ENCODE data around the gene SREBF2.

Gene SREBF2

GRCh38 chr22:41922940-41923594, 90.2 kb downstream of the SREBF2 start:
- no peak overlapping the region for H3K4me3 ChIP-seq (ENCODE audit: low read depth, low read length)
- TF ChIP-seq MYC (IDR thresholded peaks at IDR 0.05; ENCODE audit: low read depth, low read length) = no peak
- TF ChIP-seq CTCF (IDR thresholded peaks at IDR 0.05; ENCODE audit: low read depth, low read length) = no peak
- TF ChIP-seq, protein P1, sequence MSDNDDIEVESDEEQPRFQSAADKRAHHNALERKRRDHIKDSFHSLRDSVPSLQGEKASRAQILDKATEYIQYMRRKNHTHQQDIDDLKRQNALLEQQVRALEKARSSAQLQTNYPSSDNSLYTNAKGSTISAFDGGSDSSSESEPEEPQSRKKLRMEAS (IDR thresholded peaks at IDR 0.05; ENCODE audit: low read depth, low read length) = no peak
- TF ChIP-seq POLR2A (IDR thresholded peaks at IDR 0.05; ENCODE audit: extremely low read depth, insufficient read length) = no peak
- DNase-seq (ENCODE audit: low read depth) = no peak

- no peak for DNase-seq (ENCODE audit: low read depth)
- no peak for TF ChIP-seq POLR2A (IDR thresholded peaks at IDR 0.05; ENCODE audit: extremely low read depth, insufficient read length)
- TF ChIP-seq MYC (IDR thresholded peaks at IDR 0.05; ENCODE audit: low read depth, low read length) = no peak
- TF ChIP-seq CTCF (IDR thresholded peaks at IDR 0.05; ENCODE audit: low read depth, low read length) = no peak
- TF ChIP-seq, protein P1 (IDR thresholded peaks at IDR 0.05; ENCODE audit: low read depth, low read length) = no peak
- no peak overlapping the region for H3K4me3 ChIP-seq (ENCODE audit: low read depth, low read length)
Measured at GRCh38 chr22:41923595-41924276, 90.8 kb downstream of the SREBF2 start.

DNA sequence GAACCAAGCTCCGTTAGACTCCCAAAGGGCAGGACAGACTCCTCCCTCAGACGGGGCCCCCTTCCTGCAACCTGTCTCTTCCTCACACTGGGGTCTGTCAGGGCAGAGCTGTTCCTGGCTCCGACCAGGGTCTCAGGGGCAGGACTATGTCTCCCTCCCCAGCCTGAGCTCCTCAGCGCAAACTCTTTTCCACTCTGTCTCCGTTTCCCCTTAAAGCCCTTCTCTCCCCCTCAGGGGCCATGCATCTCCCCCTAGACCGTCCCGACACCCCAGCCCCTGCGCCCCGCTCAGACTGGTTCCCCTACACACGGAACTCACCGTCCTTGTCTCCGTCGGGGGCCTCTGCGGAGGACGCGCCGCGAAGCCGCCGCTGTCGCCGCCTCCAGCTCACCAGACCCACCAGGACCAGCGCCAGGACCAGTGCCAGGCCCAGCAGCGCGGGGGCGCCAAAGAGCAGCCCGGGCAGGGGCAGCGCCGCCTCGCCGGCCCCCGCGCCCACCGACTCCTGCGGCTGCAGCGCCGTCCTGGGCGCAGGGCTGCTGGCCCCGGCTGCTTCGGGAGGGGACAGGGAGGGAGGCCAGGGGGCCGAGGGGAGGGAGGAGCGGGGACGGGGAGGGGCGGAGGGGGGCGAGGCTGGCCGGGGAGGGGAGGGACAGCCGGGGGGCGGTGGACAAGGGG, 93.0 kb downstream of the SREBF2 start:
- TF ChIP-seq CTCF (IDR thresholded peaks at IDR 0.05; ENCODE audit: low read depth, low read length) = peak; percentile 47
- TF ChIP-seq MYC (IDR thresholded peaks at IDR 0.05; ENCODE audit: low read depth, low read length) = no peak
- no peak for TF ChIP-seq POLR2A (IDR thresholded peaks at IDR 0.05; ENCODE audit: extremely low read depth, insufficient read length)
- TF ChIP-seq, protein P1 (IDR thresholded peaks at IDR 0.05; ENCODE audit: low read depth, low read length) = no peak
- H3K4me3 ChIP-seq (ENCODE audit: low read depth, low read length) = no peak overlapping the region
- peak; percentile 76 for DNase-seq (ENCODE audit: low read depth)

GRCh38 chr22:41927813-41928212, 94.9 kb downstream of the SREBF2 start:
- TF ChIP-seq POLR2A (IDR thresholded peaks at IDR 0.05; ENCODE audit: extremely low read depth, insufficient read length) = no peak
- TF ChIP-seq, protein P1 (IDR thresholded peaks at IDR 0.05; ENCODE audit: low read depth, low read length) = no peak
- no peak for TF ChIP-seq CTCF (IDR thresholded peaks at IDR 0.05; ENCODE audit: low read depth, low read length)
- no peak for TF ChIP-seq MYC (IDR thresholded peaks at IDR 0.05; ENCODE audit: low read depth, low read length)
- no peak overlapping the region for H3K4me3 ChIP-seq (ENCODE audit: low read depth, low read length)
- no peak for DNase-seq (ENCODE audit: low read depth)

DNA sequence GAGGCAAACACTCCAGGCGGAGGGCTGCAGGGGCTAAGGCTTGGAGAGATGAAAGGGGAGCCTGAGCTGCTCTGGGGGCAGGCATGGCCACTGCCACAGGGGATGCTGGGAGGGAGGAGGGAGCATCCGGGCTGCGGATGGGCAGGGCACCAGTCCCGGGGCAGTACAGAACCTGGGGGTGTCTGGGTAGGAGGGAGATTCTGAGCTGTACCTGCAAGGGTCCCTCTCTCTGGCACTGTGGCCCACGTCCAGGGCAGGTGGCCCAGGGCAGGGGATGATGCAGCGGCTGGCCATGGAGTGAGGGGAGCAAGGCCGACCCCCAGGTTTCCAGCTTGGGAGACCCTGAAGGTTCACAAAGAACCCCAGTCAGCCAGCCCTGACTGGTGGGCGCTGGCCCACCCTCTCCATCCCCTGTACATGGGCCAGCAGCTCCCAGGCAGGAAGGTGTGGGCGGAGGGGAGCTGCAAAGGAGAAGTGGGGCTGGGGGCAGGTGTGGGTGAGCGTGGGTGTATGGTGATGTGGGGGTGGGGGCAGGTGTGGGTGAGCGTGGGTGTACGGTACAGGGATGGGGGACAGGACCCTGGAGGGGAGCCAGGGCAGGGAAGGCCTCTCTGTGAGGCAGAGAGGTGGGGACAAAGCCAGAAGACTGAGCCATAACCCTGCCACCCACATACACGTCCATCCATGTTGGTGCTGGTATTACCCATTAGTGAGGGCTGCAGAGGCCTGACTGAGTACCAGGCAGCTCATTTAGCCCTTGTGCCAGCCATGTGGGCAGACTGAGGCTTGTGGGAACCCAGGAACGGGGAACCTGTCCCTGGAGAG, 95.9 kb downstream of the SREBF2 start:
- TF ChIP-seq CTCF (IDR thresholded peaks at IDR 0.05; ENCODE audit: low read depth, low read length) (no peak), MYC (IDR thresholded peaks at IDR 0.05; ENCODE audit: low read depth, low read length) (no peak), POLR2A (IDR thresholded peaks at IDR 0.05; ENCODE audit: extremely low read depth, insufficient read length) (no peak)
- TF ChIP-seq, protein P1 (IDR thresholded peaks at IDR 0.05; ENCODE audit: low read depth, low read length) = no peak
- H3K4me3 ChIP-seq (ENCODE audit: low read depth, low read length) = no peak overlapping the region
- no peak for DNase-seq (ENCODE audit: low read depth)
